ENCODE measurements around the gene CERS6. TPM values are rescaled to one million over a fixed set of nuclear protein-coding genes. Genes with fewer than 3 reads are reported as not detected.

Gene CERS6
- polyA plus RNA-seq, 1 donor (not counting 4 experiments of a cell fraction or from before 2014, with no cell fraction given), result 19.5 TPM

GRCh38 chr2:168726375-168726774, 270.3 kb downstream of the CERS6 start:
- Histone ChIP-seq H3K27me3 (ENCODE audit: control insufficient read depth, extremely low read depth, insufficient read depth, low read length) (no peaks in the 10 kb centered on the region), H3K4me3 (ENCODE audit: control insufficient read depth in 2 of 3, extremely low read depth in 1 of 3, insufficient read depth in 2 of 3, low read depth in 1 of 3, low read length in 3 of 3) (no peak overlapping the region), H3K9ac (ENCODE audit: control insufficient read depth, extremely low read depth, insufficient read depth, low read length) (no peak overlapping the region), H3K36me3 (ENCODE audit: control insufficient read depth in 2 of 2, extremely low read depth in 1 of 2, insufficient read depth in 2 of 2, low read length in 2 of 2) (no peaks in the 10 kb centered on the region), H4K20me1 (ENCODE audit: control insufficient read depth, extremely low read depth, insufficient read depth, low read length) (no peaks in the 10 kb centered on the region), H3K9me3 (ENCODE audit: control insufficient read depth, low read depth, low read length) (no peaks in the 10 kb centered on the region), H3K79me2 (ENCODE audit: control insufficient read depth, insufficient read depth, low read length) (no peaks in the 10 kb centered on the region), H3K4me2 (ENCODE audit: control insufficient read depth, extremely low read depth, insufficient read depth, low read depth, low read length) (no peak overlapping the region), H3K4me1 (ENCODE audit: control insufficient read depth, extremely low read depth, insufficient read depth, low read length) (no peaks in the 10 kb centered on the region), H3K9me1 (ENCODE audit: control insufficient read depth, extremely low read depth, insufficient read depth, low read length) (no peaks in the 10 kb centered on the region), H2AFZ (ENCODE audit: control insufficient read depth, low read length) (no peak overlapping the region), H3K27ac (ENCODE audit: control insufficient read depth, insufficient read depth, low read length) (no peak overlapping the region)
- no peak for TF ChIP-seq CTCF (optimal IDR thresholded peaks at IDR 0.05 in 1 of 3, IDR thresholded peaks at IDR 0.05 in 1 of 3, conservative IDR thresholded peaks at IDR 0.05 in 1 of 3; ENCODE audit: extremely low read depth in 1 of 3, insufficient read depth in 2 of 3, low read length in 3 of 3)
- no peak for FAIRE-seq
- dilution Hi-C loops (cut with MboI; ENCODE audit: extremely low pct_ligation_motif_present, low sequenced_read_pairs), result no loop called here
- DNase-seq (ENCODE audit: low read depth, low spot score), result no peak

- H3K4me3 ChIP-seq (ENCODE audit: control insufficient read depth in 2 of 3, extremely low read depth in 1 of 3, insufficient read depth in 2 of 3, low read depth in 1 of 3, low read length in 3 of 3), result no peak overlapping the region
- no peaks in the 10 kb centered on the region for H3K9me1 ChIP-seq (ENCODE audit: control insufficient read depth, extremely low read depth, insufficient read depth, low read length)
- H3K4me2 ChIP-seq (ENCODE audit: control insufficient read depth, extremely low read depth, insufficient read depth, low read depth, low read length), result no peak overlapping the region
- no peaks in the 10 kb centered on the region for H4K20me1 ChIP-seq (ENCODE audit: control insufficient read depth, extremely low read depth, insufficient read depth, low read length)
- no peak overlapping the region for H3K27ac ChIP-seq (ENCODE audit: control insufficient read depth, insufficient read depth, low read length)
- H3K36me3 ChIP-seq (ENCODE audit: control insufficient read depth in 2 of 2, extremely low read depth in 1 of 2, insufficient read depth in 2 of 2, low read length in 2 of 2), result no peaks in the 10 kb centered on the region
- no peaks in the 10 kb centered on the region for H3K79me2 ChIP-seq (ENCODE audit: control insufficient read depth, insufficient read depth, low read length)
- no peaks in the 10 kb centered on the region for H3K4me1 ChIP-seq (ENCODE audit: control insufficient read depth, extremely low read depth, insufficient read depth, low read length)
- dilution Hi-C loops (cut with MboI; ENCODE audit: extremely low pct_ligation_motif_present, low sequenced_read_pairs), result no loop called here
- H3K9ac ChIP-seq (ENCODE audit: control insufficient read depth, extremely low read depth, insufficient read depth, low read length), result no peak overlapping the region
- no peaks in the 10 kb centered on the region for H3K9me3 ChIP-seq (ENCODE audit: control insufficient read depth, low read depth, low read length)
- H3K27me3 ChIP-seq (ENCODE audit: control insufficient read depth, extremely low read depth, insufficient read depth, low read length), result no peaks in the 10 kb centered on the region
- no peak for TF ChIP-seq EZH2 (IDR thresholded peaks at IDR 0.05; ENCODE audit: low read length)
- no peak for TF ChIP-seq CTCF (optimal IDR thresholded peaks at IDR 0.05 in 1 of 3, IDR thresholded peaks at IDR 0.05 in 1 of 3, conservative IDR thresholded peaks at IDR 0.05 in 1 of 3; ENCODE audit: extremely low read depth in 1 of 3, insufficient read depth in 2 of 3, low read length in 3 of 3)
- H2AFZ ChIP-seq (ENCODE audit: control insufficient read depth, low read length), result no peak overlapping the region
- no peak for DNase-seq (ENCODE audit: low read depth, low spot score)
- FAIRE-seq, result no peak
These were observed 271.9 kb downstream of the CERS6 start for GRCh38 chr2:168727904-168728470.
